GM19193 (cell line): ENCODE results near the gene IFT172.

Experiments
- POLR2A ChIP-seq: IDR thresholded peaks from 4 replicates; pipeline ENCODE4 v1.6.1; 2011; ENCODE audit not compliant: insufficient read depth, insufficient read length; ENCODE audit errors: extremely low read depth

The IFT172 gene

DNA sequence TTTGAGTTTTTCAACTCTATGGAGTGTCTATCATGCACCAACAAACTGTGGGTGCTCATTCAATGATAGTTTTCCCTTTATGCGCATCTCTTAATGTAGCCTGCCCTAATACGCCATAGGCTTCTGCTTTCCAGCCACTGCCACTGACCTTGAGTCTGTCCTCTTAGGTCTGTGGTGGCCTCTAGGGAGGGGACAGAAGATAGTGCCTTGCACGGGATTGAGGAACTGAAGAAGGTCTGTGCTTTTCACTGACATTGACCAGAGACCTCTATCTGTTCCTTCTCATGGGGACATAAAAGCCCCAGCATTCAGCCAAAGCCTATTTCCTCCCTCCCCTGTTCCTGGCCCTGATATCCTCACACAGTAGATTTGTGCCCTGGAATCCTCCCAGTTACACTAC, 9.4 kb upstream of the IFT172 start:
- no peak for TF ChIP-seq POLR2A

DNA sequence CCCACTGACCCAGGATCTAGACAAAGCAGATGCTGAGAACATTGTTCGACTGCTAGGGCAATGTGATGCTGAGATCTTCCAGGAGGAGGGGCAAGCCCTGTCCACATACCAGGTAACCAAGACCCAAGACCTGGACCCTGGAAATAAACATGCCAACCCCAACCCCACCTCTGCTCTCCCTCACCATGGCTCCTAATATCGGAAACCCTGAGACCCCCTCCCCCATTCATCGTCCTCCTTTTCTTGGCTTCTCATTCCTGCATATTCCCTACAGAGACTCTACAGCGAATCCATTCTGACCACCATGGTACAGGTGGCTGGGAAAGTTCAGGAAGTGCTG, 7.7 kb upstream of the IFT172 start:
- TF ChIP-seq POLR2A, result no peak

DNA sequence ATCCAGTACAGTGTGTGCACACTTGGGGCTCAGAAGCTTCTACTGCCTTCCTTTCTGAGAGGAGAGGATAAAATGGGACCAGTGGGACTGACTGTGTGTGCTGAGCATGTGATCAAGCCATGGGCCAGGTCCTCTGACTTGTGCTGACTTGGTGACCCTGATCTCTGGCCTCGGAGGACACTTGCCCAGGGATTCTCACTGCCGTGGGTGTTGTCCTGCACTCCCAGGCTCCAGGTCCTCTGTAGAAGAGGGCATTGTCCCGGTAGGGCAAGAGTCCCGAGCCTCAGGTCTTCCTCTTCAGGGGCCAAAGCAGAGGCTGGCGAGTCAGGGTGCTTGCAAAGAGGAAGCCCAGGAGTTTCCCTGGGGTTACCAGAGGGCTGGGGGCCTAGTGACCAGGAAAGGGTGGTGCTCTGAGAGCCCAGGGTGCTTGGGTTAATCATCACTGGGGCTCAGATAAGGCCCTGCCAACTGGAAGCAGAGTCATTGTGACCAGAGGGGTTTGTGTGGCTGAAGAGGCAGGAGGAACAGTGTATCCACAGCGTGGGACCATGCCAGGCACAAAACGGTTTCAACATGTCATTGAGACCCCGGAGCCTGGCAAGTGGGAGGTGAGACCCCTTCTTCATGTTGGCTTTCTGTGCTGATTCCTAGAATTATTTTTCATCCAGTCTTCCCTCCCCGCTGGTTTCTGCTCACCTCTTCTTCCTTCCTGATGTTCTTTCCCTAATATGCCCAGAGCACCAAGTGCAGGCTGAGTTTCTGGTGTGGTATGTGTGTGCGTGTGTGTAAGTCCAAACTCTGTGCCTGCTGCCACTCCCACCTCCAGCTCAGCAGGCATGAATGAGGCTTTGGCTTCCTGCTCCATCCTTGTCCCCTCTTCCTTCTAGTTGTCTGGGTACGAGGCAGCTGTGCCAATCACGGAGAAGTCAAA, 7.1 kb upstream of the IFT172 start, which contains the start of gene GCKR:
Gene GCKR (plus strand): TSS at position 483 of the 931 bp plus-strand sequence. CDS start 66 bp downstream, at position 549.
- TF ChIP-seq POLR2A, result no peak

DNA sequence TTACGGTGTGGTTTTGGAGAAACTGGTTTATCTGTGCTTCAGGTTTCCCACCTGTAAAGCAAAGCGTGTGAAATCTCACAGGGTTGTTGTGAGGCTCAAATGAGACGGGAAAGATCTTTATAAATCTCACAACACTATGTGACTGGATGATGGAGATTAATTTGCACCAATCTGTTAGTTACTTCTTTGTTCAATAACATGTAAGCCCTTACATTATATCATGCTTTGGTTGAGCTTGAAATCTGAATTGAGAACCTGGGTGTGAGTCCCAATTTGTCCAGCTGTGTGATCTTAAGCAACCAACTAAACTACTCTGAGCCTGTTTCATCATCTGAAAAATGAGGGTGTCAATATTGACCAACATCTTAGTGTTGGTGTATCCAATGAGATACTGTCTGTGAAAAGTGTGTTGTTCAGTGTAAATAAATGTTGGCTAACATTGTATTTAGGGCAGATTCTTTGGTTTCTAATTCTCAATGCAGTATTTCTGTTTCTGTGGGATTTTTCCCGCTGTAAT, 6.4 kb upstream of the IFT172 start:
- TF ChIP-seq POLR2A, result no peak

DNA sequence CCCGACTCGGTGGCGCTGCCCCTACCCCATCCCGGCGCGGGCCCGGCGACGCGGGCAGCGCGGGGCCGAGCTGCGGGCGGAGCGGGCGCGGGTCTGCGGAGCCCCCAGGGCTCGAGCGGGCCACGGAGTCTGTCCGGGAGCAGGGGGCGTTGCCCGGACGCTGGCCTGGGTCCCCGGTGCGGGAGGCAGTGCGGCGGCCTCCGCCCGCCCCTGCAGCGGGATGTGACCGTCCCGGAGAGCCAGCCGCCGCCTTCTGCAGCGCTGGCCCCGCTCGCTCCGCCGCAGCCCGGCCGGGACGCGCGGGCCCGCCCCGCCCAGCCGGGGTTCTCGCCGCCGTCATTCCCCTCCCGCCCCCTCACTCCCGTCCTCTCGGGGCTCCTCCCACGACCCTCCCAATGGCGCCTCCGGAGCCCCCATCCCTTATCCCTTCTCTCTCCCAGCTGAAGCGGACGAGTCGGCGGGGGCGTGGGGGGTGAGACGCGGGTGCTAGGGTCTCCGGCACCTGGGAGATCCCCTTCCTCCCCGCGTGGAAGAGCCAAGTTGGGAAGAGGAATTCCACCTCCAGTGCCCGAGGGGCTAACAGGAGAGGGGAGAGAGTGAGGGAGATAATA, 5.5 kb upstream of the IFT172 start, which contains the start of gene FNDC4:
Gene FNDC4 (minus strand): TSS at position 257 of the 611 bp plus-strand sequence. CDS start 521 bp downstream, outside the sequence.
- no peak for TF ChIP-seq POLR2A

DNA sequence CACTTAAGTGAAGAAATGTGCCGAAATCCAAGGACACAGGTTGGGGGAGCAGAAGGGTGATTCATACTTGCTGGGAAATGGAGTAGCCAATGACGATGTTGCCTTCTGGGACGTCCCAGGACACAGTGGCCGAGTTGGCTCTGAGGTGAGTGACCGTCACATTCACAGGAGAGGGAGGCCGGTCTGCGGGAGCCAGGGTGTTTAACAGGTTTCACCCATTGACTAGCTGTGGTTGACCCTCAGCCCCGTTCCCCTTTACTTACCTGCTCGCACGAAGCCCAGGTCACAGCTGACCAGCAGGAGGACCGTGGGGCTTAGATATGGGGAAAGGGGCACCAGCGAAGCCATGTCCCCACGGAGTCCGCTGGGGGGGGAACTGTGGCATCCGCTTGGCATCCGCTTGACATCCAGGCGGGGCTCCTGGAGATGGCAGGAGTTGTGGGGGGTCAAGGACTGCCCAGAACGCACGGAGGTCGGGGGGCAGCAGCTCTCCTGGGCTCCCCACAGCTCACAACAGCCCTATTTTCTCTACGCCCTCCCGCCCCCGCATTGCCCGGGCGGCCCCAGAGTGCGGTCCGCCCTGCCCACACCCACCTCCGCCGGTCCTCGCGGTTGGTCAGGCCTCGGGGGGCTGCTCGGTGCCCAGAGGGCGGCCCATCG, 4.9 kb upstream of the IFT172 start:
- no peak for TF ChIP-seq POLR2A

DNA sequence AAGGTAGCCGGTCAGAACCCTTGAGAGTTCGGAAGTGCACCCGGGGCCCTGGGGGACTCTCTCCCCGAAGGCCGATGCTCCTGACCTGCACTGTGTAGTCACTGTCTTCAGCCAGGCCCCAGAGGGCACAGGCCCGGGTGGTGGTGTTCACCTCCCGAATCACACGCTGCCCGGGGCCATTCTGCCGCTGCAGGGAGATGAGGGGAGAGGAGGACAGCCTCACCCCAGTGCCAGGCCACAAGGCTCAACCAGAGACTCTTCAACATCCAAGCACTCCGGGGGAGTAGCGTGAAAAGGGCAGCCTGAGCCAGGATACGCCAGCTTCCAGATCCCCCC, 4.4 kb upstream of the IFT172 start:
- TF ChIP-seq POLR2A, result no peak

DNA sequence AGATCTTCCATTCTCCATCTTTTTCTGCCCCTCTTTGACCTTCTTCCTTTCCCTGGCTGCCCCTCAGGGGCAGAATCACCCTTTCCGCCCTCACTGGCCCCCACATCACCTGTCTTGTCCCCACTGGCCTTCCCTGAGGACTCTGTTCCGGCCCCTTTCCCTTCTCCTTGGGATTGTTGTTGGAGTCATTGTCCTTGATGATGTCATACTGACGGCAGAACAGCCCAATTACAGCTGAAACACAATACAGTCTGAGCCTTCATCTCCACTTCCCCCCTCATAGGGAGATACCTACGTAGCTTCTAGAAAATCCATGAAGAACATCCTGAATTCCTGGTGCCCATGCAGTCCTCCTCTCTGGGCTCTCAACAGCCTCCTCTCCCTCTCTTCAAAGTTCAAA, 3.0 kb upstream of the IFT172 start:
- no peak for TF ChIP-seq POLR2A

DNA sequence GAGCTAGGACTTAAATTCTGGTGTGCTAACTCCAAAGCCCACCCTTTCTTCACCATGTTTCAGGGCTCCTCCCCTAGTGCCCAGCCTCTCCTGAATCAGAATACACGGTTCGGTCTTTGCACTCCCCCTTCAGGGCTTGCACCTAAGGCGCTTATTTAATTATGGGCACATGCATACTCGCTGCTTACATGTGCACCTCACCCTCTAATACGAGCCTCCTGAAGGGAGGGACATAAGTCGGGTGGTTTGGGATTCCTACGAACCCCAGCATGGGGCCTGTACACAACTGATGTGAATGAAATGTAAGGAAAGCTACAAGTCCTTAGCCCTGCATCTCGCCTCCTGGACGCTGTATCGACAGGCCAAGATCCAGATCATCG, 435 bp downstream of the IFT172 start:
- TF ChIP-seq POLR2A, result no peak

DNA sequence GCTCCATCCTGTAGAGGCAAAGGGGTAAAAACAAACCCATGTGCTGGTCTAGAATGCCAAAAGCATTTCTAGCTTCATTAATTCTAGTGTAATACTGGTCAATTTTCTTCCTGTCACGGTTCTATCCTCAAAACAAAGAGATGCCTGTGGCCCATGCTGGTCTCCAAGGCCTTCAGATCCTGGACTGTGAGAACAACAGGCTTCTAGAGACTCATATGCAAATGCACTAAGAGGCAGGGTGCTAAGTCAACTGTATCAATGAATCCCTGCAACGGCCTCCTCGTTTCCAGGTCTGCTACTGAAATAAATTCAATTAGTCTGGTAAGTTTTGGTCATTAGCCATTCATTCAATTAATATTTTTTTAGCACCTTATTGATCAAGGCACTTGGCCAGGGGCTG, 4.0 kb downstream of the IFT172 start:
- TF ChIP-seq POLR2A, result no peak

DNA sequence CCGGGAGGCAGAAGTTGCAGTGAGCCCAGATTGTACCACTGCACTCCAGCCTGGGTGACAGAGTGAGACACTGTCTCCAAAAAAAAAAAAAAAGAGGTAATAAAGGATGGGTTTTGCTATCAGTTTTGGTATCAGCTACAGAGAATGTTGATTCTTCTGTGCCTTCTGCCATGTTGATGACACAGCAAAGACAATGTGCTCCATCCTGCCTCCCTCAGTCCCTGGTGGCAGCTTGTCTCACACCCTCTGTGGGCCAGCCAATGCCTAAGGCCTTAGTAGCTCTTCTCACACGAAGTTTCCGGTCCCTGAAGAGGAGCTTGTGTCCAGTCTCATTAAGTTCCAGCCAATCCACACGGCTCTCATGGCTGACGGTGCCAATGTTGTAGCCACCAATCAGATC, 17.6 kb downstream of the IFT172 start:
- no peak for TF ChIP-seq POLR2A

DNA sequence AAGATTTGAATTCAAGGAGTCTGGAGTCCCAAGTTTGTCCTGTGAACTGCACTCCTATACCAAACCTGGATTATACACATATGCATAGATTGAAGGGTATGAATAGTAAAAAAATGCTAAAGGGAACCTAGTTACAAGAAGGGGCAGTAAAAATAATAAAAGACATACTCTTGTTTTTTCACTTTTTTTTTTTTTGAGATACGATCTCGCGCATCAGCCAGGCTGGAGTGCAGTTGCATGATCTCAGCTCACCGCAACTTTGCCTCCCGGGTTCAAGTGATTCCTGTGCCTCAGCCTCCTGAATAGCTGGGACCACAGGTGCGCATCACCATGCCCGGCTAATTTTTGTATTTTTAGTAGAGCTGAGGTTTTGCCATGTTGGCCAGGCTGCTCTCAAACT, 25.1 kb downstream of the IFT172 start:
- no peak for TF ChIP-seq POLR2A

DNA sequence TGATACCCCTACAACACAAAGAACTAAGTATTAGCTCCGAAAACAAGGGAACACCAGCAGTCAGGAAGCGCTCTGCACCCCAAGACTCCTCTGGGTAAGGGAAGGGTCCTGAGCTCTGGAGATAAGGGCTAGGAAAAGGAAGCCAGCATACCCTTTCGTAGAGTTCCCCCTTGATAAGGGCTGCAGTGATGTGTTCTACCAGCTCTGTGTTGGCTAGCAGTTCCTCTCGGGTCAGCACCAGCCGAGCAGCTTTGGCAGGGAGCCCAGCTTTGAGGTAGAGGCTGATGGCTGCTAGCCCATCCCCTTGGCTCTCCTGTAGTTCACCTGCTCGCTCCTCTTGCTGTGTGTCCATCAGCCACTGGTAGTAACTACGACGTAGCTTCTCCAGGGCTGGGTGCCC, 28.4 kb downstream of the IFT172 start:
- TF ChIP-seq POLR2A, result no peak

DNA sequence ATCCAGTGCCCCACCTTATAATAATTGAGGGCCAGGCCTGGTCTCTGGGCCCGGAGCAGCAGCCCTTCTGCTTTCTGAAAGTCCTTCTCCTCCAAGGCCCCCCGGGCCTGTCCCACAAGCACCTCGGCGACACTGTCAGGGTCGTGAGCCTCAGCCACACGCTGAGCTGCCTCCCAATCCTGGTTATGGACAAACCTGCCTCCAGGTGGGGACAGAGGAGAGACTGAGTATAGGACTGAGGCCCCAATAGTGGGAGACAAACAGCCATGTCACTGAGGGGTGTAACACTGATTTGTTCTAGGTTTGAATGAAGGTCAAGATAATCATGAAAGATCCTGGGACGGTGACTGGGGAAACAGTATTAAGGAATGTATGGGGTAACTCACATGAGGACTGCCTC, 35.6 kb downstream of the IFT172 start:
- TF ChIP-seq POLR2A, result no peak

DNA sequence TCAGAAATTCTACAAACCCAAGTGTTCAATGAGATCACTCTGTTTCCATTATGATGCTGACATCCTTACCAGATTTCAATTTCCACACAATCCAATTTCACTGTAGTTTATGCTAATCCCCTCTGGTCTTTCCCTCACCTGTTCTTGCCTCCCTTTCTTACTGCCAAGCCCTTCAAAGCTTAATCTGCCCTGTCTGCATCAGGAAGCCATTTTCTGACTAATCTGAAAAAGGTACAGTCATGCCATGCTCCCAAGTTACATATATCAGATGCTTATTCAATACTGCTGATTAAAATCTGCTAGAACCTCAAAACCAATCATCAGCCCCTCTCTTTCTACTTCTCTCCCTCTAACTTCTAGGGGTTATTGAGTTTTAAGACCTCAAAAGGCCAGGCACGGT, 38.4 kb downstream of the IFT172 start:
- no peak for TF ChIP-seq POLR2A
